Measurements from ENCODE around the gene PURA.

Gene PURA

GRCh38 chr5:140109759-140110645 is 3.9 kb upstream of the PURA start:
- no peak for DNase-seq (ENCODE audit: low read depth in 2 of 2)

- DNase-seq (ENCODE audit: low read depth in 2 of 2), result no peak
Observed at GRCh38 chr5:140110646-140110957, 3.3 kb upstream of the PURA start.

GRCh38 chr5:140111011-140111858 is 2.7 kb upstream of the PURA start:
- DNase-seq (ENCODE audit: low read depth in 2 of 2), result no peak

- DNase-seq (ENCODE audit: low read depth in 2 of 2), result no peak
Observed at GRCh38 chr5:140111859-140112551, 1.9 kb upstream of the PURA start.

- DNase-seq (ENCODE audit: low read depth in 2 of 2), result peak in 1 of 2 experiments; percentile 22
Observed at GRCh38 chr5:140112685-140113179, 1.2 kb upstream of the PURA start.

- DNase-seq (ENCODE audit: low read depth in 2 of 2), result no peak
Observed at GRCh38 chr5:140113180-140113698, 670 bp upstream of the PURA start.

- DNase-seq (ENCODE audit: low read depth in 2 of 2), result no peak
Observed at GRCh38 chr5:140114341-140115185, 654 bp downstream of the PURA start.

GRCh38 chr5:140115186-140115500 is 1.2 kb downstream of the PURA start:
- DNase-seq (ENCODE audit: low read depth in 2 of 2), result no peak

GRCh38 chr5:140116716-140117115 is 2.8 kb downstream of the PURA start:
- DNase-seq (ENCODE audit: low read depth in 2 of 2), result no peak

- DNase-seq (ENCODE audit: low read depth in 2 of 2), result no peak
Observed at GRCh38 chr5:140117523-140117922, 3.6 kb downstream of the PURA start.

- no peak for DNase-seq (ENCODE audit: low read depth in 2 of 2)
Observed at GRCh38 chr5:140118302-140118936, 4.5 kb downstream of the PURA start.

GRCh38 chr5:140125637-140126036 is 11.7 kb downstream of the PURA start, which contains the start of gene IGIP:
Gene IGIP (plus strand): TSS chr5:140125937. CDS start chr5:140128477, 2,540 bp downstream.
- no peak for DNase-seq (ENCODE audit: low read depth in 2 of 2)

GRCh38 chr5:140126315-140127012 is 12.6 kb downstream of the PURA start:
- DNase-seq (ENCODE audit: low read depth in 2 of 2), result no peak

- DNase-seq (ENCODE audit: low read depth in 2 of 2), result no peak
Observed at GRCh38 chr5:140128376-140128775, 14.5 kb downstream of the PURA start.

- no peak for DNase-seq (ENCODE audit: low read depth in 2 of 2)
Observed at GRCh38 chr5:140130949-140131733, 17.2 kb downstream of the PURA start.

- peak; percentile 84 for DNase-seq (ENCODE audit: low read depth in 2 of 2)
Observed at GRCh38 chr5:140131967-140132409, 18.1 kb downstream of the PURA start.

GRCh38 chr5:140133514-140134167 is 19.7 kb downstream of the PURA start:
- no peak for DNase-seq (ENCODE audit: low read depth in 2 of 2)

- DNase-seq (ENCODE audit: low read depth in 2 of 2), result no peak
Observed at GRCh38 chr5:140134277-140134935, 20.5 kb downstream of the PURA start.
